RPMI8226 (cell line): Measurements from ENCODE around the gene ITGA1.

Source experiments
- DNase-seq: peaks from one replicate; pipeline ENCODE4 v3.0.0-alpha.2; 2015

ITGA1 gene

DNA sequence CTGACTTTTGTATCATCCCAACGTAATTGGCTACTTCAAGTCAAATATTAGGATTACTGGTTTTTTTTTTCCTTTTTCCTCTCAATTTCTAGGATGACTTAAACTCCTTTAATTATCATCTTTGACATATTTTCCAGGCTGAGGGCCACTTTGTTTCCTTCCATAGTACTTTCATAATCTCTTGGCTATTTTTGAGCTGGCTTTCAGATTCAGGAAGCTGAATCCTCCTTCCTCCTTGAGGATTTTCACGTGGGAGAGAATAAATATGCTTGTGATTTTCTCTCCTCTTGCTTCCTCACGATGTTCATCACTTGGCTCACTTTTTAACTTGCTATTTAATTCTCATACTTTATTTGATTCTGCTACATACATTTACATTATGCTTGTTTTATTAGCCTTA, 88.1 kb downstream of the ITGA1 start:
- DNase-seq, result no peak

DNA sequence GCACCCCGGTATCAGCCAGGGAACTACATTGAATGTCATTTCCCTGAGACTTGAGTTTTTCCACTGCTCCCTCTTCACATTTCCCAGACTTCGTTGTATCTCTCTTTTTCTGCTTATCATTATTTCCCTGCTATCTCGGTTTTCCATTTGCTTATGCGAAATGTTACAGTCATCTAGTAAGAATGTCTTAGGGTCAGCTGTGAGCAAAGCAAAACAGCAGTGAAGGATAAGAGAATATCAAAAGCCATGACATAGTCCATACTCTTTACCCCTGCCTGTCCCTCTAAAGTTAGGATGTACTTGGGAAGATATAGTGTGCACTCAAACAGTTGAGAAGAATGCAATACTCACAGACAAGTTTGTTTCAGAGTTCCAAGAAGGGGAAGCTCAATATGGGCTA, 88.7 kb downstream of the ITGA1 start:
- no peak for DNase-seq

DNA sequence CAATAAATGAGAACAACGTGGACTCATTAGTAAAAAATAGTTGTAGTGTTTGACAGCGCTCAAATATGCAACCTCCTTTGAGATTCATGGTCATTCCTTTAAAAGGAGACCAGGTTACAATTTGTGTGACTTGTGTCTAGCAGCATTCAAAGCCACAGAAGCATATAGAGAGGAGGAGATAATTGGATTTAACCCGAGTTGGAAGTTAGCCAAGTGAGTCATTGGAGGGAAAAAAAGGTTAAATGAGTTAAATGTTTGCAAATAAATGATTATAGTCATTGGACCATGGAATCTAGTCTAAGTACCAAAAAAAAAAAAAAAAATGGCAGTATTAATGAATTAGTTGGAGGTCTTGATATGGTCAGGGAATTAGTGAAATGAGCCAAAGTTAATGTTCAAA, 90.9 kb downstream of the ITGA1 start:
- no peak for DNase-seq

DNA sequence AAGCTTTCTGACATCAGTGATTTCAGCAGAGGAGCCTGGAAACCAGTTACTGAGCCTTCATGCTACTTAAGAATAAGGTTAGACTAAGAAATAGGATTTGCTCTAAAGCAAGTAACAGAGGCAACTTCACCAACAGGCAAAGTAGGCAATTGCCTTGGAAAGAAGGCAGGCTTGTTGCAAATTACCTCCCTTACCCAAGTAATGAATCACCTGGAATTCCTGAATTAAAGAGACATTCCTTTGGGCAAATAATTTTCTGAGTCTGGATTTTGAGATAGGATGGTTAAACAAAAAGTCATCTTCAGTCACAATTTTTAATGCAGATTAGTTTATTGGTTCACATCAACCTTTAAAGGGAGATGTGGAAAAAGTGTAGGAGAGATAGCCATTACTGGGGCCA, 92.8 kb downstream of the ITGA1 start:
- no peak for DNase-seq

DNA sequence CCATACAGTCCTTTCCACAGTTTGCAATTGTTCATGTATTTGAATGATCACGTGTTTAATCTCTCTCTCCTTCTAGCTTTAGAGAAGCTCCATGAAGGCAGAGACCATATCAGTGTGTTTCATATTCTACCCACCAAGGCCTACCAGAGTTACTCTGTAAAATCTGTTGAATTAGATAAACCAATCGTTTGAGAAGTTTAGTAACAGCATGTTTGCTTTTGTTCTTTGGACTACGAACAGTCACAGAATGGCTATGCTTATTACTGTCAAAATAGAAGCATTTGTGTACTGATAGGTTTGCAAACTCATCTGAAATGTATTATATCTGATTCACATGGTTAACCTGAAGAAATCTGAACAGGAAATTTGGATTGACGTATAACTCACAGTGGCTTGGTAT, 93.8 kb downstream of the ITGA1 start:
- DNase-seq, result no peak

DNA sequence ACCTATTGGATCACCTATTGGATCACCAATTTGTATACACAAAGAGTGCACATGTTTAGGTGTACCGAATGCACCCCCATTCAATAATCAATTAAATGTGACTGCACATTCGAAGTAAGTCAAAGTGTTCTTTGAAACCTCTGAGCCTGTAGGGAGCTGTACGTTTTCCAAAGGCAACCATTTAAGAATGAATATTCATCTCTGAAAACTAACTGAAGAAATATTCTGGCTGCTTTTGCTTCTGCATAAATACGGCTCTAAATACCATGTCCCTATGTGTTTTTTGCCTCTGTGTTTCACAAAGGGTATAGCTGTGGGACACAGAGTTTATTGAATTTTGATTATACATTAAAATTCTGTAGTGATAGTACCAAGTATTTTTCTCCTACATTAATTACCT, 95.4 kb downstream of the ITGA1 start:
- no peak for DNase-seq

DNA sequence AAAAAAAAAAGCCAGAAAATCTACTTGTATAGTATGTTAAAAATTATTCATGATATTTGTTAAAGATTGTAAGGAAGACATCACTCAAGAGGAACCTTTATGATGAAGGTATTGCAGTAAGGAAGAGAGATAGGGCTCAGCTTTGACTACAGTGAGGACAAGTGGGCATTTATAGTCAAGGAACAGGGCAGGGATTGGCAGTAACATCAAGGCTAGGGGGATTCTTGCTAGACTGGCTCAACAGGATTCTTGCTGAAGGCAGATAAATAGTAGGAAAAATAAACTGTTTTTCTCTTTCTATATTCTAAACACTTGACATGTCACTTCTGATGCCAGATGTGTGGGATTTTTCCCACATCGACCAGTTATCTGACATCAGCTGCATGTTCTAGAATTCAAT, 96.7 kb downstream of the ITGA1 start:
- no peak for DNase-seq

DNA sequence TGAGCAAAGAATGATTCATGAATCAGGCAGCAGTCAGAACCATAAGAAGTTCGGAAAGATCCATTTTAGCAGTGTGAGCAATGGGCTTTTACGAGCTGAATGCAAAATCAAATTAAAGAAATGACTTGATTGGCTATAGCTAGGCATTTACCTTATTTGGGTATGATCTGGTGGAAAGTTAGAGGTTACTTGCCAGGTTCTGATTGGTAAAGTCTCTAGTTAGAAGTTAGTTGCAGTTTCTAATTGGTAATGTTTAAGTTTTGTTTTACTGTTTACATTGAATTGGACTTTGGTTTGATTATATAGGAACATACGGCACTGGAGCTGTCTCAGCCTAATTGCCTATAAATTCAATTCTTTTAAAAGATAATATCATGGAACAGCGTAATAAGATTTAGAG, 97.9 kb downstream of the ITGA1 start:
- DNase-seq, result no peak

DNA sequence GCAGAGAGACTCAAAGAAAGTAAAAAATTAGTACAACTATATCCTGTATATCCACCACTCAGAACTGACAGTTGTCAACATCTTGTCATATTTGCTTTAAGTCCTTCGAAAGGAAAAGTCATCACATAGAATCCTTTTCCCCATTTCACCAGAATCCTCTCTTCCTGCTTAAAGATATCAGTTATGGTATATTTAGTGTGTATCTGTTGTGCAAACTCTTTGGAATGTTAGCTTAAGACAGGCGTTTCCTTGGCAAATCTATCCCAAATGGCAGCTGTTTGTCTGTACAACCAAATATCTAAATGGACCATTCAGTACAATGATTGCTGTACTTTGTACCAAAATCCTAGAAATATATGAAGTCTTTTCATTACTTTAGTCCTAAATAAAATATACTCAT, 98.5 kb downstream of the ITGA1 start:
- DNase-seq, result no peak

DNA sequence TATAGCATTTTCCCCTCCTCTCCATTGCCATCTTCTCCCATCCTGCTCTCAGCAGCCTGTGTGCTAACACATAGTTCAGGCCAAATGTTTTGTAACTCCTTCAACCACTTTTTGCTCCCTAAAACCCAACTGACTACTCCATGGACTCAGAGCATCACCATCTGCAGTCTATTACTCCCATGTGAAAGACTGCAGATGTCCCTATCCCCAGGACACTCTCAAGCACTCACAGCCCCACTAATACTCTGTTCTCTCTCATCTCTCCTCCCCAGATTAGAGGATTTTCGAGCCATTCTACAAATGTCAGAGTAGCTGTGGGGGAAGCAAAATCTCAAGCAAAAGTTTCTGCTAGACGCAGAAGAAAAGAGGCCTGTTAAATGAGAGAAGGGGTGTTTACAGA, 99.3 kb downstream of the ITGA1 start:
- no peak for DNase-seq

DNA sequence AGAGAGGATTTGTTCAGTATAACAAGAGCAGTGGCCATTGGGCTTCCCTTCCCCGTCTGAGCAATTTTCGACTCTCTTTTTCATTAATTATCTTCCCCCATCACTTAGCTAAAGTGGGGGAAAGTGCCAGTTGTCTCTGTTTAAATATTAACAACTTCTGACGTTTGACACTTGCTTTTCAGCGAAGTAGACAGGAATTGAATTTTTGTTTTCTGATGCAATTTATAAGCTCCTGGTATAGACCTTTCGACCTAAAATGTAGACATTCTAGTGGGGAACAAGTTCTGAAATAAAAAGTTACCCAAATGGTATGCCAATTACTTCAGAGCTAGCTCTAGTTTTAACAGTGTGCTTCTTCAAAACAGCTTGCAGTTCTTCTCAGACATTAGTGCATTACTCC, 100.6 kb downstream of the ITGA1 start:
- DNase-seq, result no peak

DNA sequence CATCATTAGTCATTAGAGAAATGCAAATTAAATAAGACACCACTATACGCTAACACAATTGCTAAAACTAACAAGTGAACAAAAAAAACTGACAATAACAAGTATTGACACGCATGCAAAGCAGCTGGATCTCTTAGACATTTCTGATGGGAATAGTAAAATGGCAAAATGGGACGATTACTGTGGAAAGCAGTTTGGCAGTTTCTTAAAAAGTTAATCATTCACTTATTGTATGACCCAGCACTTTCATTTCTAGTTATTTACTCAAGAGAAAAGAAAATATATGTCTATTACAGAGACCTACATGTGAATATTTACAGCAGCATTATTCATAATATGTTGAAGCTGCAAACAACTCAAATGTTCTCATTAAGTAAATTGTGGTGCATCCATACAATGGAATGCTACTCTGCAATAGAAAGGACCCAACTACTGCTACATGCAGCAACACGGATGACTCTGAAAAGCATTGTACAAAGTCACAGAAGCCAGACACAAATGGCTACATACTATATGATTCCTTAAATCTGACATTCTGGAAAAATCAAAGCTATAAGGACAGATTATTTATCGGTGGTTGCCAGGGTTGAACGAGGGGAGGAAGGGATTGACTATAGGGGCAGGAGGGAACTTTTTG, 104.6 kb downstream of the ITGA1 start:
- no peak for DNase-seq

DNA sequence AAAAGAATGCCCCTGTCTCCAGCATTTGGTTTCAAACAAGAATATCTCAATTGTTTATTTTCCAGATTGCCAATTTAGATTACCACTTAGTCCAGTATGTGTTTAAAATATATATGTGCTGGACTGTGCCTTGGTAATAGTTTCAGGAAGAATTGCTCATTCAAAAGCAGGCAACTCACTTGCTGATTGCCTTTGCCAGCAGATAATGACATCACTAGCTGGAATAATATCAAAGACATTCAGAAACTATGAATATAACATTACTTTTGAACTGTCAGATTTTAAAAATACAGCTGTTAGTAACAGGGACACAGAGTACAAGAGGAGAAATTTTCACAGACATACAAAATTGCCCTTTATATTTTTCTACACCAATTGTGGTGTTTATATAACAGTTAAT, 105.4 kb downstream of the ITGA1 start:
- DNase-seq, result no peak

DNA sequence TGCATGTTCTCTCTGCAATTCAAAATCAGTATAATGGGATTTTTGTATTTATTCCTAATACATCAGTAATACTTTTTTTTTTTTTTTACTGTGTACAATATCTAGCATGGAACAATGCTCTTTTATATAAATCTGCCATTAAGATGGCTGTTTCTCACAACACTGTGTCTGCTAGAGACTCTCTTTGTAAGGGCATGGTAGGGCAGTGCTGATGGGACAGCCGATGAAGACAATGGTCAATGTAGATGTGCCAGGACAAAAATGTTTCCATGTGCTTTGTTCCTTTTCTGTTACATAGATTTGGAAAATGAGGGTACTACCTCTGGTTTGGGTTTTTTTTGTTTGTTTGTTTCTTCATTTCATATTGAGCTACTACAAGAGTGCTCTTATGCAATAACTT, 106.1 kb downstream of the ITGA1 start:
- DNase-seq, result no peak

DNA sequence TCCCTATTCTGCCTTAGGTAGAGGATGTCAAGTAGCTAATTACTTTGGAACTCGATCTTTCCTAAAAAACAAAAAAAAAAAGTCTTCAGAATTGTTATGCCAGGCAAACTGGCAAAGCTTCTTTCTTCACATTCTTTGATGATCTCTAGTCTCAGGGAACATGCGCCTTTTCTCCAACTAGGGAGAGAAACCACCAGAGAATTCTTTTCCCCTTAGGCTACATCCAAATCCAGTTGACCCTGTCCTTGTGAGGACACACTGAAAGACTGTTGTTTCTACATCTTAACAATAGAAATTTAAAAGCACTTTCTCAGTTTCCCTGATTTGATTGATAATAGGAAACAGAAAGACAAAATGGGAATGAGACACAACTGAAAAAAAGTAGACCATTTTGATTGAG, 106.7 kb downstream of the ITGA1 start:
- DNase-seq, result no peak

DNA sequence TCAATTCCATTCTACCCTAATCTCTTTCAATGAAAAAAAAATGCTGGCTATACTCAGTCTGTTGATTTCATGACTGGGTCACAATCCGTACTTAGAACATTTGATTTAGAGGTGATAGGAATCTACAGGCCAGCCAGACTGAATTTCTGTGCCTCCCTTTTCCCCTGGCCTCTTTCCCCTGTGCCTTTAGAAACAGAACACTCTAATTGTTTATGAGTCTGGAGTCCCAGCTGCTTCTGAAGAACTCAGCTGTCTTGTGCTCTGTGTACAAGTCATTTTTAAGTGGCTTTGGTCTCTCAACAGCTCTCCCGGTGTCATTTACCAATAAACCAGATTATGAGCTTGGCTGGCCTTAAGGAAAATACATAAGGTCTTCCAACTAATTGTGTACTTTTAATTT, 107.4 kb downstream of the ITGA1 start:
- no peak for DNase-seq

DNA sequence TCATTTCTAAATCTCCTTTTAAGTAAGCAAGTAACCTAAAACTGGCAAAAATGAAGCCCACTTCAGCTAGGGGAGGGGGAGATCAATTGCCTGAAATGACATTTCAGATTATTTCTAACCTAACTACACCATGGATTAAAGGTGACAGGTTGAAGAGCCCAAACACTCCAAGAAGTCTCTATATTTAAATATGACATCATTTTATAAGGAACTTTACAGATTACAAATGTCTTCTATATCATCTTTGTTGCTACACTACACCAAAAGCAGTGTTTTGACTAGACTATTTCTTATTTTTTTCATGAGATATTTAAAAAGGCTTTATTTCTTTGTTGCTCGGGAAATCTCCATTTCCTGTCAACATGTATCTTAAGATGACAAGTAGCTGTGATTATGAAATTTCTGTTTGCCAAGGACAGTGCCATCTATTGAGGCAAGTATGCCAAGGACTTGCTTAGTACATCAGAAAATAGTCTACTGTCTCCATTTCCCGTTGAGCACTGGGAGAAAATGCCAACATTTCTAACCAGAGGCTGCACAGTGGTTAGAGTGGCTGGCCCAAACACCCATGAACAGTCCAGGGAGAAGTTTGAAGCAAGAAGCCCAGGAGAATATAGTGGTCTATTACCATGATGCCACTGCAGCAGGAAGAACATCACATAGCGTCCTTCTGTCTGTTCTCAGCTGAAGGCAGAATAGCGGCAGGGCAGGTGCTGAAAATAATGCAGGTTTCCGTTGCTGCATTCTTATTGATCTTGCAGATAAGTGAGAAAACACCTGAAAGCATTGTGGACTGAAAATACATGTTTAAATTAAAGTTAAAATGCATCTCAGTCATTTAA, 108.1 kb downstream of the ITGA1 start:
- no peak for DNase-seq

DNA sequence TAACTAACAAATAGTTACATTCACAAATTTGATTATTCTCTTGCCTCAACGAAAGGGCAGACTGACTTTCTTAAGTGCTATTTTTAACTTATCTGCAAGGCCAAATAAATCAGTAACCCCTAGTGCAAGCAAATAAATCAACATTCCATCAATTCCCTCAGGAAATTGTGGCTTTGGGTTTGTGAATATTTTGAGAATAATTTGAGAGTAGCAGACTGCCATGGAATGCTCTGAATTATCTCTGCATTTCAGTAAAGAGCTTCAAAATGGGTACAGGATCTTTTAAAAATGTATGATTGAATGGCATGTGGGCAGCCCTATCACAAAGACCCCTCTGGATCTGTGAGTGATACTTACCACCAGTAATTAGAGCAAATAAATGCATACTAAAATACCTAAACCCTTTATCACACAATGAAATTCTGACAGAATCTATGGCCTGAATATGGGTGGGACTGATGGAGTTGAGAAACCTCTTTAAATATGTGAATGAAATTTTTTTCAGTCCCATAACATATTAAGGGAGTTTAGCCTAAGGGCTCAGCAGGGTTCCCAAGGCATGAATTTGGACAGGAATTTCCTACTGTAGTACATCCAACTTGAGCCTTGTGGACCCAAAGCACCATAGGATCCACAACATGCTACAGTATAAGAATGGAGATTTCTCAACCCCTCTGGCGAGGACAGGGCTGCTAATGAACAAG, 109.0 kb downstream of the ITGA1 start:
- no peak for DNase-seq

DNA sequence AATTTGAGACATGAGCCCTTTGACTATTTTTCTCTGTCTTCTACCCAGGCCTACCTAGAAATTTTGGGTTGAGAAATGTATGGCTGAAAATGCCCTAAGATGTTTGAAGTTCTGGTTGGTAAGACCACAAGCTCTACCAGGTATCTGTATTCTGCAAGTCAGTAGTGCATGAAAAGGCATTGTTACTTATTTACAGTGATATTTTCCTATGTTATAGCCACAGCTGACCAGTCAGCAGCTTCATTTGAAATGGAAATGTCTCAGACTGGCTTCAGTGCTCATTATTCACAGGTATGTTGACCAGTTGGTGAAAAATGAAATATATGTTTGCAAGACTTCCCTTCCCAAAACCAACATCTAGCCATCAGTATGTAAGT, 109.5 kb downstream of the ITGA1 start:
- DNase-seq, result no peak

DNA sequence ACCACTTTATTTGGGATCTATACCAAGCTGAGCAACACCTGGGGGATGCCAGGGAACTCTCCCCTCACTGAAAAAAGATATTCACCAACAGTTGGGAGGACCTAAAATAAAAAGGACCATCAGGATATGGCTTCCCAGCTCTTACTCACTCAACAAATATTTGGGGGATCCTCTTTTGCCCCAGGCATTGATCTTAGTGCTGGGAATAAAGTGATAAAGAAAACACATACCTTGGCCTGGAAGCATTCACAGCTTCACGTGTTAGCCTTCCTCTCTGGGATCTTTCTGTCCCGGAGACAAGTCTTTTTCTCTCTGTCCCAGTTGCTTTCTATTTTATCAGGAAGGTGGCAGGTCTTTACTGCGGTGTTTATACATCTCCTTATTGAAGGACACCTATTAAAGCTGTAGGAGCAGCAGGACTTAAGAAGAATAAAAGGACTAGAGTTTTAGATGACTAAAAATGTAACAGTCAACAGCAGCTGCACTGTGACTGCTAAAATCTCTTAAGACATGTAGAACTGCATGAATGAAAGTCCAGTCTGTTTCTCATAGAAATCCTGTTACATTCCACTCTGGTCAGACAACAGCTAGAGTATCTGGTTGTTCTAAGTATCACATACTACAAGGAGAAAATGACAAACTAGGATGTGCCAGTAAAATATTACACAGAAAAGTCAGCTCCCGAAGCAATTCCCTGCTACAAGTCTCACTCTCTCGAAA, 111.4 kb downstream of the ITGA1 start:
- no peak for DNase-seq

DNA sequence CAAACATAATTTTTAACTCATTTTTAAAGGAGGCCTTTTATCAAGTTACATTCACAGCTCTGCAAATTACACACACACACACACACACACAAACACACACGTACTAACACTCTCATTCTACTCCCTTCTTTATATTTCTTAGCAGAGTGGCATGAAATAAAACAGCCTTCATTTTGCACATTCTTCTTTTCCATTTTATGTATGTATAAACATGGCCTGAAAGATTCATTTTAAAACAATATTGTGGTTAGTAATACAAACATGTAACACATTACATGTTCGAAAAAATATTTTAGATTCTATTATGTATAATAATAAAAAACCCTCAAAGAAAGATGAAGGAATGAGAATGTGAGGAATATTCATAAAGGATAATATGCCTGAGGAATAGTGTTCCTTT, 115.4 kb downstream of the ITGA1 start:
- DNase-seq, result no peak

DNA sequence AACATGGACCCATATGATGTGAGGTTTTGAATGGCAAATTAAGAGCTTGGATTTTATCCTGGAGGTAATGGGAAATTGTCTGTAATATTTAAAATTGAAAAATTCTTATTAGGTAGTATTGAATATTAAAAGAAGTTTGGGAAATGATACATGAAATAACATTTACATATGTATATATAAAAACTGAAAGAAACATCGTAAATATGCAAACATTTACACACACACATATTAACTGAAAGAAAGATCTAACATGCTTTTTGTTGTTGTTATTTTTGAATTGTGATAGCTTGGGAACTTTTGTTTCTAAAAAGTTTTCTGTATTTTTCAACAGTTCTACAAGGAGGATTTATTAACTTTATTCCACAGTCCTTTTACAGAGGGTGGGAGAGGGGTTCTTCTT, 118.6 kb downstream of the ITGA1 start:
- no peak for DNase-seq

DNA sequence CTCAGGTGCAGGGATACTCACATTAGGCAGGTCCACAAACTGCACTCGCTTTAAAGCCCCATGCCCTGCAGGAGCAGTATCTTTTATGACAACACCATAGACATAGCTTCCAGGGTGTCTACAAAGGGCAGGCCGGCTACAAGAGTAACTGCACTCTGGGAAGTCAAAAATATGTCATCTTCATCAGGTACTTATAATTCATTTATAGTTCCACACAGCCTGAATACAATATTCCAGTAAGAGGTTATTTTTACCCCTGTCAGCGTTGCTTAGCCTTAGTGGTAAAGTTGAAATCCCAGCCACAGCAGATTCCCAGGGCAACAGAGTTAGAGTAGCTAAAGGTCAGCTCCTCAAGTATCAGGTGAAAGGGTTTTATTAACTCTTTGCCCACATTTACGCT, 119.1 kb downstream of the ITGA1 start:
- DNase-seq, result no peak

DNA sequence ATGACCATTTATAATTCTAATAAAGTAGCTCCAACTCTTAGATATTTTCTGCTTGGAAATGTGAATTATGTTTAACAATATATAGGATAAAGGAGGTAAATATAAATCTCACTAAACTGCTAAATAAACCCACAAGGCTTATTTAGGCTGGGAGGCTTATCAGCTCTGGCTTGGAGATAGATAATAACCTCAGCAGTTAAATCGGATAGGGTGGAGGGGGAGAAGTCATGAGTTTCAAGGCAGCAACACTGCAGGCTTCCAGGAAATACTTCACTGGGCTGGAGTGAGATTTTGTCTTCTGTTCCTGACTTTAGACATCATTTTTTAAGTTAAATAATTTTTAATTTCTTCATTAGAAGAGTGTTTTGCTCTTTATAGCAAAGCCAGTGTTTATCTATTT, 121.5 kb downstream of the ITGA1 start:
- no peak for DNase-seq
